ENCODE results near the gene MYOZ3.

The MYOZ3 gene

GRCh38 chr5:150661086-150661485 is at the start of gene MYOZ3:
Gene MYOZ3, plus strand, starts transcription at chr5:150661251. Its CDS starts 1,691 bp downstream, at chr5:150662942.
- DNase-seq = no peak

GRCh38 chr5:150612405-150612804 is 48.6 kb upstream of the MYOZ3 start:
- DNase-seq = no peak

GRCh38 chr5:150612905-150613670 is 48.0 kb upstream of the MYOZ3 start:
- DNase-seq = no peak

GRCh38 chr5:150613991-150614660 is 46.9 kb upstream of the MYOZ3 start:
- no peak for DNase-seq

- DNase-seq = no peak
Observed at GRCh38 chr5:150614661-150615060, 46.4 kb upstream of the MYOZ3 start.

GRCh38 chr5:150615141-150615699 is 45.8 kb upstream of the MYOZ3 start:
- no peak for DNase-seq

GRCh38 chr5:150616024-150616470 is 45.0 kb upstream of the MYOZ3 start:
- no peak for DNase-seq

- DNase-seq = no peak
Observed at GRCh38 chr5:150616506-150616905, 44.5 kb upstream of the MYOZ3 start.

- DNase-seq = no peak
Observed at GRCh38 chr5:150618163-150618562, 42.9 kb upstream of the MYOZ3 start.

- no peak for DNase-seq
Observed at GRCh38 chr5:150618588-150619281, 42.3 kb upstream of the MYOZ3 start.

- no peak for DNase-seq
Observed at GRCh38 chr5:150619359-150620230, 41.5 kb upstream of the MYOZ3 start.

- no peak for DNase-seq
Observed at GRCh38 chr5:150621301-150621700, 39.8 kb upstream of the MYOZ3 start.

- DNase-seq = no peak
Observed at GRCh38 chr5:150622157-150622556, 38.9 kb upstream of the MYOZ3 start.

- DNase-seq = no peak
Observed at GRCh38 chr5:150623152-150623877, 37.7 kb upstream of the MYOZ3 start.

- no peak for DNase-seq
Observed at GRCh38 chr5:150623878-150624216, 37.2 kb upstream of the MYOZ3 start.

- DNase-seq = no peak
Observed at GRCh38 chr5:150624334-150625163, 36.5 kb upstream of the MYOZ3 start.

GRCh38 chr5:150625164-150625535 is 35.9 kb upstream of the MYOZ3 start:
- no peak for DNase-seq

GRCh38 chr5:150625831-150626746 is 35.0 kb upstream of the MYOZ3 start:
- no peak for DNase-seq

- DNase-seq = no peak
Observed at GRCh38 chr5:150626853-150627276, 34.2 kb upstream of the MYOZ3 start.

All from NCI-H2107 (cell line).